Chondrocyte (in vitro differentiated cells): ENCODE data around the gene FOXF1. TPM values are rescaled to one million over a fixed set of nuclear protein-coding genes. Genes with fewer than 3 reads are reported as not detected.

Experiments used
- DNase-seq: peaks from one replicate; pipeline ENCODE4 v3.0.0; 2021; ENCODE audit warnings: mixed read lengths, low spot score
- H3K27ac Mint-ChIP-seq: one replicate; pipeline ENCODE4 v1.8.0; 2021; ENCODE audit warnings: mild to moderate bottlenecking, moderate library complexity, mixed read lengths; ENCODE audit not compliant: unreplicated experiment
- H3K27me3 Mint-ChIP-seq: 2 replicates; pipeline ENCODE4 v1.8.0; 2021; ENCODE audit warnings: low read depth, mixed read lengths
- H3K36me3 Mint-ChIP-seq: 2 replicates; pipeline ENCODE4 v1.8.0; 2021; ENCODE audit warnings: low read depth, mixed read lengths
- H3K4me1 Mint-ChIP-seq: 2 replicates; pipeline ENCODE4 v1.8.0; 2021; ENCODE audit warnings: low read depth, mild to moderate bottlenecking, mixed read lengths
- H3K4me3 Mint-ChIP-seq: one replicate; pipeline ENCODE4 v1.8.0; 2021; ENCODE audit warnings: mild to moderate bottlenecking, moderate library complexity, mixed read lengths; ENCODE audit not compliant: unreplicated experiment
- H3K9me3 Mint-ChIP-seq: 2 replicates; pipeline ENCODE4 v1.8.0; 2021; ENCODE audit warnings: low read depth, mixed read lengths
- total RNA-seq: library from RNA; stranded (reverse); gene quantifications from 3 replicates; pipeline ENCODE4 v1.2.1, GENCODE V29; 2021
- TF ChIP-seq, protein P1 (sequence below): fragments of 200-600 bp; sonication (generic); IDR thresholded peaks from 2 replicates; pipeline ENCODE4 v1.5.0; 2021; ENCODE audit warnings: antibody characterized with exemption, mild to moderate bottlenecking, moderate library complexity

The FOXF1 gene
- total RNA-seq, 1 donor from 2014 or later: not detected

DNA sequence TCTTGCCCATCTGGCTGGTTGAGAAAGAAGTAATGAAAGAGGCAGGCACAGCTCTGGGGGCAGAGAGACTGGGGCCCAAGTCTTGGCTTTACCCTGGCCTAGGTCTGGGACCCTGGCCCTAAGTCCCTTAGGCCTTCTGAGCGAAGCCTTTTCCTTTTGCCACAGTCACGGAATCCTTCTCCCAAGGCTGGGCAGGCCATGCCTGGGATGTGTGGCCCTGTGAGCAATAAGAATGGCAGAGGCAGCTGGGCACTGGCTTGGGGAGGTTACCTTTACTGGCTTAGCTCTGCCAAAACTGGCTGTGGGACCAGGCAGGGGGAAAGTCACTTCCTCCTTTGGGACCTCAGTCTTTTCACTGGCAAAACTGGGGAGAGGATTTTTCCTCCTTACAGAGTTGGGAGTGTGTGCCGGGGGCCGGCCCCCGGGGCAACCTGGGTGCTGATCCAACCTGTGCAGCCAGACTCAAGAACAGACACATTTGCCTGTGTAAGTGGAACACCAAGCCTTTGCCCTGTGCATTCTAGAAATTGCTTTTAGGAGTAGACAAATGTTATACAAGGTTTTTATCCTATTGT, 12.9 kb downstream of the FOXF1 start:
- H3K4me1 Mint-ChIP-seq: peaks cover 3% of the 10 kb centered on the region
- H3K9me3 Mint-ChIP-seq: no peaks in the 10 kb centered on the region
- TF ChIP-seq, protein P1, sequence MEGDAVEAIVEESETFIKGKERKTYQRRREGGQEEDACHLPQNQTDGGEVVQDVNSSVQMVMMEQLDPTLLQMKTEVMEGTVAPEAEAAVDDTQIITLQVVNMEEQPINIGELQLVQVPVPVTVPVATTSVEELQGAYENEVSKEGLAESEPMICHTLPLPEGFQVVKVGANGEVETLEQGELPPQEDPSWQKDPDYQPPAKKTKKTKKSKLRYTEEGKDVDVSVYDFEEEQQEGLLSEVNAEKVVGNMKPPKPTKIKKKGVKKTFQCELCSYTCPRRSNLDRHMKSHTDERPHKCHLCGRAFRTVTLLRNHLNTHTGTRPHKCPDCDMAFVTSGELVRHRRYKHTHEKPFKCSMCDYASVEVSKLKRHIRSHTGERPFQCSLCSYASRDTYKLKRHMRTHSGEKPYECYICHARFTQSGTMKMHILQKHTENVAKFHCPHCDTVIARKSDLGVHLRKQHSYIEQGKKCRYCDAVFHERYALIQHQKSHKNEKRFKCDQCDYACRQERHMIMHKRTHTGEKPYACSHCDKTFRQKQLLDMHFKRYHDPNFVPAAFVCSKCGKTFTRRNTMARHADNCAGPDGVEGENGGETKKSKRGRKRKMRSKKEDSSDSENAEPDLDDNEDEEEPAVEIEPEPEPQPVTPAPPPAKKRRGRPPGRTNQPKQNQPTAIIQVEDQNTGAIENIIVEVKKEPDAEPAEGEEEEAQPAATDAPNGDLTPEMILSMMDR: no peak
- H3K27me3 Mint-ChIP-seq: peaks cover 65% of the 10 kb centered on the region
- DNase-seq: no peak
- H3K36me3 Mint-ChIP-seq: peaks cover 2% of the 10 kb centered on the region
- H3K27ac Mint-ChIP-seq: no peak overlapping the region
- H3K4me3 Mint-ChIP-seq: no peak overlapping the region

DNA sequence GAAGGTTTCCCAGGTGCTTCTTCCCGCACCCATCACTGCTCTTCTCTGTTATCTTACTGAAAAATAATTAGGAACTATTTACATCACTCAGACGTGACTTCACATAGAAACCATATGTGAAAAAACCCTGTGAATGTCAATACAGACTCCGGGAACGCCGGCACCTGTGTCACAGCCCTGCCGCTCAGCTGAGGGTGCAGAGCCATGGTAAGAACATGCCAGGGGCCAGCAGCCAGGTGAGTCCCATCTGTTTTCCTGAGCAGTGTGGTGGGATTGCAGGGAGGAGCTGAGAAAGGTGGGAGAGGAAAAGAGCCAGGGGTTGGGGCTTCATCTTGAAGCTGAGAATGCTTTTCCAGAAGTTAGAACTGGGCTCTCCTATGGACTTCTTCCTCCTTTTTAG, 13.7 kb downstream of the FOXF1 start:
- no peaks in the 10 kb centered on the region for H3K9me3 Mint-ChIP-seq
- peaks cover 3% of the 10 kb centered on the region for H3K4me1 Mint-ChIP-seq
- peaks cover 59% of the 10 kb centered on the region for H3K27me3 Mint-ChIP-seq
- H3K36me3 Mint-ChIP-seq: peaks cover 2% of the 10 kb centered on the region
- no peak overlapping the region for H3K27ac Mint-ChIP-seq
- TF ChIP-seq, protein P1: no peak
- H3K4me3 Mint-ChIP-seq: no peak overlapping the region
- no peak for DNase-seq

DNA sequence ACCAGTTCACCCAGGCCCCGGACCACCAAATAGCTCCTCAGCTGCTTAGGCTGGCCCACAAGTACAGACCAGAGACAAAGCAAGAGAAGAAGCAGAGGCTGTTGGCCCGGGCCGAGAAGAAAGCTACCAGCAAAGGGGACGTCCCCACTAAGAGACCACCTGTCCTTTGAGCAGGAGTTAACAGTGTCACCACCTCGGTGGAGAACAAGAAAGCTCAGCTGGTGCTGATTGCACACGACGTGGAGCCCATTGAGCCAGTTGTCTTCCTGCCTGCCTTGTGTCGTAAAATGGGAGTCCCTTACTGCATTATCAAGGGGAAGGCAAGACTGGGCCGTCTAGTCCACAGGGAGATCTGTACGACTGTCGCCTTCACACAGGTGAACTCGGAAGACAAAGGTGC, 15.4 kb downstream of the FOXF1 start:
- H3K27me3 Mint-ChIP-seq: peaks cover 57% of the 10 kb centered on the region

DNA sequence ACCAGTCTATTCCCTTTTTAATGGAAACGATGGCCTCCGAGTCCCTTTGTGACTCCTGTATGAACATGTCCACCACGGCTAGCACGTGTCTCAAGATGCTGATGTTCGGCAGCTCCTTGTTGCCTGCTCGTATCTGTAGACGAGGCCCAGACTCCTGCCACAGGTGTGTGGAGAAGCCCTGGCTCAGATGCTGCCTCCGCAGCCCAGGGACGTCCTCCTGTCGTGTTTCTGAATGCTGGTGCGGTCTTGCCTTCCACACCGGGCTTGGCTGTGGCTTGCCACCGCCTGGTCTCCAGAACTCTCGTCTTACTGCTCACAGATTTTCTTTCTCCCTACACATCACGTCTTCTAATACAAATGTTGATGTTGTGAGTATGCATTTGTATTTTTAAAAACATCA, 17.0 kb downstream of the FOXF1 start:
- Mint-ChIP-seq H3K9me3 (no peaks in the 10 kb centered on the region), H3K27ac (no peak overlapping the region), H3K4me1 (no peaks in the 10 kb centered on the region), H3K36me3 (peaks cover 2% of the 10 kb centered on the region), H3K4me3 (no peak overlapping the region), H3K27me3 (peaks cover 42% of the 10 kb centered on the region)
- TF ChIP-seq, protein P1: no peak
- no peak for DNase-seq

More for the DNA sequence above, 15.4 kb downstream of the FOXF1 start:
- peaks cover 2% of the 10 kb centered on the region for H3K36me3 Mint-ChIP-seq
- TF ChIP-seq, protein P1: no peak
- no peaks in the 10 kb centered on the region for H3K4me1 Mint-ChIP-seq
- no peak overlapping the region for H3K27ac Mint-ChIP-seq
- no peak for DNase-seq
- H3K4me3 Mint-ChIP-seq: no peak overlapping the region
- H3K9me3 Mint-ChIP-seq: no peaks in the 10 kb centered on the region

DNA sequence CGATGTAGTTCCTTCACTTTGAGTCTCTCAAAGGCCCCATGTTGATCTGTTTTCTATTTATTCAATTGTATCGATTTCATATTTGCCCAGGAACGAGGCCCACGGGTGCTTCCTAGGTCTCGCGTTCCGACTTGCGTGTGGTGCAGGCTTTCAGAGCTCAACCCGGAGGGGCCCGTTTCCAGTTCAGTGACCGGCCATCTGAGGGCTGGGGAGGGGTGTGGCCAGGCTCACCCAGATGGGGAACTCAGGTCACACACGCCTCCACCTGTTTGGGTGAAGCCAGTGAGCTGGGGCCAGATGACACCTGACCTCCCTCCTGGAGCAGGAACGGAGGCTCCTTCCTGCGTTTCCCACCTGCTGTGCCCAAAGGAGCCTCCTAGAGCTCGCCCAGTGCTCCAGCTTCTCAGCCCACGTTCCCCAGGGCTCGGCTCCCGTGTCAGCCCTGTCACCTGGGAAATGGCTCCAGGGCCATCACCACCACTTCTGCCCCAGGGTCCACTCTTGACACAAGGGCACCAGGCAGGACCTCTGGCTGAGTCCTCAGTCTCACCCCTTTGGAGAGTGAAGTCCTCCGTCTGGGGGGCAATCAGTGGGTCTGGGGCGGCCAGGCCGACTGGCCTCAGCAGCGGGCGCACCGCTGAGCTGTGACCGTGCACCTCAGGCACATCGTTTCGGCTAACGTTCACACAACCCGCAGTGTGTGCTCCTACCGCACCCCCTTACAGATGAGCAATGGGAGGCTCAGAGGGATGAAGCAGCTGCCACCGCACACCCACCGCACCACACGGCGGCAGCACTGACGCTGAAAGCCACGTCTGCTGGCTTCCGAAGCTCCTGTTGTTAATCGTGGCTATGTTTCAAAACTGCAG, 18.0 kb downstream of the FOXF1 start:
- H3K36me3 Mint-ChIP-seq: peaks cover 2% of the 10 kb centered on the region
- H3K27me3 Mint-ChIP-seq: peaks cover 37% of the 10 kb centered on the region
- H3K4me3 Mint-ChIP-seq: no peak overlapping the region
- TF ChIP-seq, protein P1: no peak
- no peak overlapping the region for H3K27ac Mint-ChIP-seq
- H3K4me1 Mint-ChIP-seq: no peaks in the 10 kb centered on the region
- no peaks in the 10 kb centered on the region for H3K9me3 Mint-ChIP-seq
- DNase-seq: peak; percentile 60
